HepG2 (cell line): ENCODE results near the gene LAMB2.

Source experiments
- DZIP1 ChIP-seq: sonication (generic); formaldehyde crosslinking; IDR thresholded peaks from 2 replicates; pipeline ENCODE4 v1.5.0; 2020; ENCODE audit warnings: mild to moderate bottlenecking, missing genetic modification reagents
- FOSL2 ChIP-seq: sonication (generic); formaldehyde crosslinking; IDR thresholded peaks from 2 replicates; pipeline ENCODE4 v1.4.0; 2020; ENCODE audit warnings: missing genetic modification reagents
- FOXO4 ChIP-seq: sonication (generic); formaldehyde crosslinking; conservative IDR thresholded peaks from 2 replicates; pipeline ENCODE4 v1.8.1; 2023; ENCODE audit warnings: missing genetic modification reagents
- MAX ChIP-seq: IDR thresholded peaks from 2 replicates; pipeline ENCODE4 v1.6.1; 2012; ENCODE audit warnings: inconsistent platforms
- MED1 ChIP-seq: sonication (generic); formaldehyde crosslinking; IDR thresholded peaks from 2 replicates; pipeline ENCODE4 v1.4.0; 2020; ENCODE audit warnings: missing genetic modification reagents
- PRDM10 ChIP-seq: sonication (generic); formaldehyde crosslinking; IDR thresholded peaks from 2 replicates; pipeline ENCODE4 v1.4.0; 2020; ENCODE audit warnings: low read depth, missing genetic modification reagents
- SMC3 ChIP-seq: IDR thresholded peaks from 2 replicates; pipeline ENCODE4 v1.6.1; 2011; ENCODE audit warnings: low read length, improper control_type of control experiment
- TERF1 ChIP-seq: sonication (generic); formaldehyde crosslinking; IDR thresholded peaks from 2 replicates; pipeline ENCODE4 v1.8.0; 2022; ENCODE audit warnings: mild to moderate bottlenecking, missing genetic modification reagents, moderate library complexity
- ZFP36L1 ChIP-seq: sonication (generic); formaldehyde crosslinking; IDR thresholded peaks from 2 replicates; pipeline ENCODE4 v1.8.0; 2022; ENCODE audit warnings: mild to moderate bottlenecking, missing genetic modification reagents, moderate library complexity
- ZNF615 ChIP-seq: sonication (generic); formaldehyde crosslinking; IDR thresholded peaks from 2 replicates; pipeline ENCODE4 v1.5.0; 2020; ENCODE audit warnings: mild to moderate bottlenecking, missing genetic modification reagents, borderline replicate concordance

GRCh38 chr3:49171775-49172500 lies 39.1 kb upstream of the LAMB2 start:
- TF ChIP-seq MED1 (CRISPR knock-in tag) = no peak
- TF ChIP-seq ZNF615 (CRISPR knock-in tag) = no peak
- TF ChIP-seq FOXO4 = no peak
- TF ChIP-seq SMC3 = no peak
- no peak for TF ChIP-seq PRDM10 (CRISPR knock-in tag)
- TF ChIP-seq MAX = no peak
- TF ChIP-seq FOSL2 = no peak
- no peak for TF ChIP-seq DZIP1 (CRISPR knock-in tag)
- no peak for TF ChIP-seq TERF1 (CRISPR knock-in tag)
- TF ChIP-seq ZFP36L1 (CRISPR knock-in tag) = no peak
